NCI-H2171 (cell line): Measurements from ENCODE around the gene QPCTL.
"Not testable (repeated sequence)": the region's sequence is repeated elsewhere in the genome, so short reads cannot be mapped to it uniquely, and the experiment has no call there.

ENCODE experiments used
- DNase-seq: peaks from one replicate; lab custom pipeline; 2025; lab: John Stamatoyannopoulos, UW

Gene QPCTL

DNA sequence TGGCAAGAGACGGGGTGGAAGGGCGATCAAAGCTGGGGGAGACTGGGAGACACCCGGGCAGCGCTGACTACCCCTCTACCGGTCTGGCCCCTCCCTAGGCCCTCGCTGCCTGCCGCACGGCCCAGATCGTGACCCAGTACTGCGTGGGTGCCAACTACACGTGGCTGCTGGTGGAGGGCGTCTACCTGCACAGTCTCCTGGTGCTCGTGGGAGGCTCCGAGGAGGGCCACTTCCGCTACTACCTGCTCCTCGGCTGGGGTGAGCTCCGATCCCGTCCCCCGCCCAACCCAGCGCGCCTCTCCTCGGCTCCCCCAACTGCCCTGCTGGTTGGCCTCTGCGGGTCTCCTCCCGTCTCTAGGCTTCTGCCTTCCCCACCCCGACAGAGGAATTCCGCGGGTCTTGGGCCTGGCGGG, 15.6 kb upstream of the QPCTL start:
- no peak for DNase-seq

DNA sequence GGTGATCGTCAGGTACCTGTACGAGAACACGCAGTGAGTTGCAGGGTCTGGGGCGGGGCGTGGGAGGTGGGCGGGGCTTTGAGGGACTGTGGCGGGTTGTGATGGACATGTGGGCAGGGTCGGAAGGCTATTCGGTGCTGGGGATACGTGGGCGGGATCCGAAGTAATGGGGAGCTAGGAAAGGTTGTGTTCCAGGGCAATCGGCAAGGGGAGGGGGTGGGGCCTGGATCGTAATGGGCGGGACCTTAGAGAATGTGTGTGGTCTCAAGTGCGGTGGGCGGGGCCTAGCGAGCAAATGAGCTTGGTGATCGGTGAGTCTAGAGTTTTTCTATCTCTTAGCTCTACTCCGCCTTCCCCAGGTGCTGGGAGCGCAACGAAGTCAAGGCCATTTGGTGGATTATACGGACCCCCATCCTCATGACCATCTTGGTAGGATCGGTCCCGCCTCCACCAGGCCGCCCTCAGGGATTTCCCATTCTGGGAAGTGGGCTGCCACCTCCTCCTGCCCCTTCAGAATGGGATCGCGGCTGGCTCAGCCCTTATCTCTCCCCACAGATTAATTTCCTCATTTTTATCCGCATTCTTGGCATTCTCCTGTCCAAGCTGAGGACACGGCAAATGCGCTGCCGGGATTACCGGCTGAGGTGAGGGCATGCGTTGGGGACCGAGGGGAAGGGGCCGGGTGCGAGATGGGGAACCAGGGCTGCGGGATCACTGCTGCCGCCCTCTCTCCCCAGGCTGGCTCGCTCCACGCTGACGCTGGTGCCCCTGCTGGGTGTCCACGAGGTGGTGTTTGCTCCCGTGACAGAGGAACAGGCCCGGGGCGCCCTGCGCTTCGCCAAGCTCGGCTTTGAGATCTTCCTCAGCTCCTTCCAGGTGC, 14.9 kb upstream of the QPCTL start:
- DNase-seq, result peak; percentile 87

DNA sequence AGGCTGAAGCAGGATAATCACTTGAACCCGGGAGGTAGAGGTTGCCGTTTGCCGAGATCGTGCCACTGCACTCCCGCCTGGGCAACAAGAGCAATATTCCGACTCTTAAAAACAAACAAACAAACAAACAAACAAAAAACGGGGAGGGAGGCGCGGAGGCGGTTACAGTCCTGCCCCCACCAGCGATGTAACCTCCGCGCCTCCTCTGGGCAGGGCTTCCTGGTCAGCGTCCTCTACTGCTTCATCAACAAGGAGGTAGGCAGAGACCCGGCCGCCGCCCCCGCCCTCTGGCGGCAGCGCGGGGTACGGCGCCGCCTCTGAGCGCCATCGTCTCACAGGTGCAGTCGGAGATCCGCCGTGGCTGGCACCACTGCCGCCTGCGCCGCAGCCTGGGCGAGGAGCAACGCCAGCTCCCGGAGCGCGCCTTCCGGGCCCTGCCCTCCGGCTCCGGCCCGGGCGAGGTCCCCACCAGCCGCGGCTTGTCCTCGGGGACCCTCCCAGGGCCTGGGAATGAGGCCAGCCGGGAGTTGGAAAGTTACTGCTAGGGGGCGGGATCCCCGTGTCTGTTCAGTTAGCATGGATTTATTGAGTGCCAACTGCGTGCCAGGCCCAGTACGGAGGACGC, 11.0 kb upstream of the QPCTL start:
- DNase-seq, result peak; percentile 47

GRCh38 chr19:45682117-45682516, 10.3 kb upstream of the QPCTL start:
- no peak for DNase-seq

GRCh38 chr19:45682908-45683307, 9.6 kb upstream of the QPCTL start:
- no peak for DNase-seq

GRCh38 chr19:45685045-45685444, 7.4 kb upstream of the QPCTL start:
- DNase-seq, result not testable (repeated sequence)

GRCh38 chr19:45687599-45687998, 4.9 kb upstream of the QPCTL start:
- DNase-seq, result no peak

GRCh38 chr19:45691516-45692186, 815 bp upstream of the QPCTL start, which contains the start of gene SNRPD2:
SNRPD2 (minus strand) TSS chr19:45691953; CDS start chr19:45691888, 65 bp downstream.
- DNase-seq, result peak; percentile 92

DNA sequence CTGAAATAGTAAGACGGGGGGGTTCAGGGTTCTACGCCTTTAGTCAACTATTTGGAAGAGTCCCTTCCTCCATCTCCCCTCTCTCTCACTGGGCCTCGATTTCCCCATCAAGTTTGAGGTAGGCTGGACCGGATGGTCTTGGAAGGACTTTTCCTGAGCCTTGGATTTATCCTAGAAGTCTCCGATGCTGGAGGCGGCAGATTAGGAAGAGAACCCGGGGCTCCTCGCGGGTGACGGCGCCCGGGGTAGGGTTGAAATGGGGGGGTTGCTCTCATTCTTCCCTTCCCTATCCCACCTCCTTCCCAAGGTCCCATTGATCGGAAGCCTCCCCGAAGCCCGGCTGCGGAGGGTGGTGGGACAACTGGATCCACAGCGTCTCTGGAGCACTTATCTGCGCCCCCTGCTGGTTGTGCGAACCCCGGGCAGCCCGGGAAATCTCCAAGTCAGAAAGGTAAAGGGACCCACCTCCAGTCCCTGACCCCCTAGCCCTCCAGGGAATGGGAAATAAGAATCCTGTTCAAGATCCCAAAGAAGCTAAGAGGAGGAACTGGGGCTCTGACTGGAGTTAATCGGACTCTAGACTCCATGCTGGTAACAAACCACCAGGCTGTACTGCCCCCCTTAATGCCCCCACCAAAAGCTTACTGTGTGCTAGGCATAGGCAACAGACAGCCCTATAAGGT, 781 bp downstream of the QPCTL start:
- peak; percentile 72 for DNase-seq

DNA sequence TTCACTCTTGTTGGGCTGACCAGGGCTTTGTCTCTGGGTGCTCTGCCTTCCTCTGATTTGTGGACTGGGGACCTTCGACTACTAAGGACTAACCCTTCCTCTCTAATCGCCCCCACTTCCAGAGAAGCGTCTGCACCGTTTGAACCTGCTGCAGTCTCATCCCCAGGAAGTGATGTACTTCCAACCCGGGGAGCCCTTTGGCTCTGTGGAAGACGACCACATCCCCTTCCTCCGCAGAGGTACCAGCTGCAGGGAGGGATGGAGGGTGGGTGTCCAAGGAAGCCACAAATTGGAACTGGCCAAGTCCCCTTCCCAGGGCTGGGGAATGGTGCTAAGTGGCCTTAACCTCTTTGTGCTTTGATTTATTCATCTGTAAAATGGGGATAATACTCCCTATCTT, 9.2 kb downstream of the QPCTL start:
- DNase-seq, result no peak

DNA sequence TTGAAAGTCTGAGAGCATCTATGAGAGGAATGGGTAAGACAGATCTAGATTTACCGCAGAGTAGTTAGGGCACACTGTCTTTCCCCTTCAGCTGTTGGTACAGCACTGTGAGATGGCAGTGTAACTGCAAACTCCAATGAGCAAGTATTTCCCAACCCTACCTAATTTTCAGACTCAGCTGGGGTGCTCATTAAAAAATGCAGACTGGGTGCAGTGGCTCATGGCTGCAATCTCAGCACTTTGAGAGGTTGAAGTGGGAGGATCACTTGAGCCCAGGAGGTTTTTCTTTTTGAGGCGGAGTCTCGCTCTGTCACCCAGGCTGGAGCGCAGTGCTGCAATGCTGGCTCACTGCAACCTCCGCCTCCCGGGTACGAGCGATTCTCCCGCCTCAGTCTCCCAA, 12.6 kb downstream of the QPCTL start:
- no peak for DNase-seq

GRCh38 chr19:45705710-45706415, 13.4 kb downstream of the QPCTL start:
- DNase-seq, result peak; percentile 37

- DNase-seq, result no peak
Measured at GRCh38 chr19:45710356-45711130, 18.1 kb downstream of the QPCTL start.

DNA sequence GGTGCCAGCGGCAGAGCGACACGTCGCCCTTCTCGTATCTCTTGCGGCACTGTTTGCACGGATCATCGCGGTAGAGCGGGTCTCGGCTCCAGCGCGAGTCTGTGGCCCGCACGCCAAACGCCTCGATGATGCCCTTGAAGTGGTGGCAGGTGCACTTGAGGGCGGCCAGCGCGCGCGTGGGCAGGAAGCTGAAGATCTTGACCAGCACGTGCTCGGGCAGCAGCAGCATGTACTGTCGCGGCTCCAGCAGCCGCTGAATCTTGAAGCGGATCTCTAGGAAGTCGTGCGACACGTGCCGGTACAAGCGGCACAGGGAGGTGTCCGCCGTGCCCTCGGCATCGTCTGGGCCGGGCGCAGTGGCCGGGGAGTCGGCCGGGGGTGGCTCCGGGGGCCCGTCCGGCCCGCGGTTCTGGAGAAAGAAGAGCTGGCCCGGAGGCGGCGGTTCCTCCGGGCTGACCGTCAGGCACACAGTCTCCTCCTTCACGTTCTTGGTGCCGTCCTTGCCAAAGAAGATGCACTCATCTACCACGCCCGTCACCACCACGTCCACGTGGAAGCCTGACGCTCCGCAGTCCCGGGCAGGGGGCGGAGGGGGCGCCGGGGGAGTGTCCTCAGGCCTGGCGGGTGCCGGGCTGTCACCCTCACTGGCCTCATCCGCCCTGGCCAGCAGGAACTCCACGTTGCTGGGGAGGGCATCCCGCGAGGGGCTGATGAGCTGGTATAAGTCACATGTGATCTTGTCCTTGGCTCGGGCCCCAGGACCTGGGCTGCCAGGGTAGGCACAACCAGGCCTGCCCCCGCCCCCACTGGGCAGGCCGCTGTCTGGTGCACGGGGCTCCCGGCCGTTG, 19.6 kb downstream of the QPCTL start:
- no peak for DNase-seq

DNA sequence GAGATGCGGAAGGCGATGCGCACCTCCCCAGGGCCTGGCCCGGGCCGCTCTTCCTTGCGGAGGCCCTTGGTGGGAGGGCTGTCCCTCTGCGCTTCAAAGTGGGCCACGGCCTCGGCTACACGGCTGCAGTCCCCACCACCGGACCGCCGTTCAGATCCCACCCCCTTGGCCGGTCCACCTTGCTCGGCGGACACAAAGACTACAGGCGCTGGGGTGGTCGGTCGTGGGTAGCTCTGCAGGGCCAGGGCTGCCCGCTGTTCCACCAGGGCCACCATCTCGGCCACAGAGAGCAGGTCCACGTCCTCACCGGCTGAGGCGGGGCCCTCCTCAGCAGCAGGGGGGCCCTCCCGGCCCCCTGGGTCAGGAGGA, 20.2 kb downstream of the QPCTL start:
- no peak for DNase-seq

GRCh38 chr19:45713141-45713540, 20.7 kb downstream of the QPCTL start:
- DNase-seq, result no peak

DNA sequence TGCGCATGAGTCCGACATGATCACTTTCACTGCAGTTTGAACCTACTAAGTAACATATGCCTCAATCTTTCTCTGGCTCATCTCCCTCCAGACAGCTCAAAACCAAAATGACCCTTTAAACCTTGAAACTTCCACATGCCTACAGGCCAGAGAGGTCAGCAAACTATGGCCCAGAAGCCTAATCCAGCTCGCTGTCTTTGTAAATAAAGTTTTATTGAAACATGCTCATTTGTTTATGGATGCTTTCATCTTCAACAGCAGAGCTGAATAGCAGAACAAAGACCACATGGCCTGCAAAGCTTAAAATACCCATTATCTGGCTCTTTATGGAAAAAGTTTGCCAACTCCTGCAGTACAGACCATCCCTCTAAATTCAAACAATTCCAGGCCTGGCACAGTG, 22.7 kb downstream of the QPCTL start:
- DNase-seq, result no peak

GRCh38 chr19:45716359-45717130, 24.1 kb downstream of the QPCTL start:
- no peak for DNase-seq
